Measurements from ENCODE around the gene DNALI1. TPM values are rescaled to one million over a fixed set of nuclear protein-coding genes. Genes with fewer than 3 reads are reported as not detected.

DNALI1 gene
- total and polyA plus RNA-seq, 10 of the 15 experiments (the other 5 are each of a cell fraction or from before 2014, with no cell fraction given), result 0.03 to 0.13 (median 0.05) TPM; not detected in 7

DNA sequence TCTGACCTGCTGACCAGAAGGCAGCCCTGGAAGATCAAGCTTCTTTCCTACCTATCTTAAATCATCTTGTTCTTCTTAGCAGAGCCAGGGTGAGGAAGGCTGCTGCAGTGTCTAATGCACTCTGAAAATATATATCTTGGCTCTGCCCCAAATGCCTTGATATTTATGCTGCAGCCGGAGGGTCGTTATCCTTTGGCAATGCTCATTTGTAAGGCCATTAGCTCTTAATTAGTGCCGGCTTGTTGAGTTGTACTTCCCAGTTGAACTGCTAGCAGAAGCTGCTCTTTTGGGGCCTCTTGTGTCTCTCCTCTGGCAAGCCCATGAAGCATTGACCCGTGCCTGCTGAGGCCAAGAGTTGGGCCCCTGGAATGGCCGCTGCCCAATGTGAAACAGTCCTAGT lies 43.2 kb downstream of the DNALI1 start:
- no peaks in the 10 kb centered on the region for H4K20me1 ChIP-seq (ENCODE audit: control insufficient read depth, insufficient read depth)
- no peak overlapping the region for H3K4me2 ChIP-seq (ENCODE audit: control insufficient read depth, insufficient read depth)
- in situ Hi-C loops (cut with MboI) (loop anchor here (25.0 kb wide), 1 partner anchor 387 kb away; the partner anchor contains the start of gene SF3A3), intact Hi-C loops (cut with micrococcal nuclease; ENCODE audit: unreplicated experiment) (loop anchor here (5.0 kb wide), 1 partner anchor 128 kb away; the partner anchor contains the start of gene ZC3H12A)
- H3K9ac ChIP-seq (ENCODE audit: control insufficient read depth, insufficient read depth, low read length), result no peak overlapping the region
- peaks cover 8% of the 10 kb centered on the region for H3K79me2 ChIP-seq (ENCODE audit: control insufficient read depth, insufficient read depth, low read length)
- H2AFZ ChIP-seq (ENCODE audit: control insufficient read depth, low read depth, low read length), result no peak overlapping the region
- no peaks in the 10 kb centered on the region for H3K27me3 ChIP-seq (replicated peaks in 1 of 2; ENCODE audit: control insufficient read depth in 2 of 2, insufficient read depth in 2 of 2, low read length in 1 of 2)
- SMC1A ChIA-PET (ENCODE audit: uncharacterized antibody, unreplicated experiment), result interaction anchor here (14.3 kb wide), 1 partner anchor 80 kb away, joined by 245 read pairs; no protein-coding TSS in a partner anchor
- no TSS peak for BruUV-seq (replicated peaks)
- no peak for FAIRE-seq
- H3K9me3 ChIP-seq (replicated peaks; ENCODE audit: control insufficient read depth, insufficient read depth, low read length), result no peaks in the 10 kb centered on the region
- H3K4me1 ChIP-seq (ENCODE audit: control insufficient read depth, insufficient read depth, low read length), result no peaks in the 10 kb centered on the region
- no peaks in the 10 kb centered on the region for H3K36me3 ChIP-seq (ENCODE audit: control insufficient read depth in 2 of 2, insufficient read depth in 2 of 2, low read length in 1 of 2)
- RAD21 ChIA-PET (ENCODE audit: unreplicated experiment), result interaction anchor here (1.6 to 7.9 kb wide), 2 partner anchors 83 to 89 kb away, joined by 3 to 105 read pairs; no protein-coding TSS in a partner anchor
- POLR2A ChIA-PET, result no interaction called here
- no peak for DNase-seq (ENCODE audit: low read depth, low spot score)
- CTCF ChIA-PET, result interaction anchor here (1.1 to 17.5 kb wide), 2 partner anchors 83 to 94 kb away, joined by 3 to 521 read pairs; partner anchors contain the start of gene CDCA8
- H3K4me3 ChIP-seq, result no peak overlapping the region
- H3K27ac ChIP-seq (ENCODE audit: control insufficient read depth, insufficient read depth), result no peak overlapping the region
- 62% methylated on average over 5 of the region's 5 CpGs for WGBS (ENCODE audit: insufficient coverage, insufficient replicate concordance, low lambda C conversion rate, missing lambda C conversion rate)
- no peak for ATAC-seq
- TF ChIP-seq CBX3 (IDR thresholded peaks at IDR 0.05; ENCODE audit: borderline replicate concordance, low read depth) (no peak), STAT1 (conservative IDR thresholded peaks at IDR 0.05) (no peak), ZNF384 (IDR thresholded peaks at IDR 0.05; ENCODE audit: borderline replicate concordance, low read depth, low read length) (no peak), HDAC2 (IDR thresholded peaks at IDR 0.05) (no peak), RELA (IDR thresholded peaks at IDR 0.05; ENCODE audit: borderline replicate concordance, partially characterized antibody) (no peak), KDM1A (IDR thresholded peaks at IDR 0.05; ENCODE audit: borderline replicate concordance) (no peak), CREM (IDR thresholded peaks at IDR 0.05; ENCODE audit: low read depth) (no peak), YY1 (IDR thresholded peaks at IDR 0.05; ENCODE audit: low read depth, low read length) (no peak), PML (IDR thresholded peaks at IDR 0.05; ENCODE audit: low read length) (no peak)
- TF ChIP-seq, protein P1, sequence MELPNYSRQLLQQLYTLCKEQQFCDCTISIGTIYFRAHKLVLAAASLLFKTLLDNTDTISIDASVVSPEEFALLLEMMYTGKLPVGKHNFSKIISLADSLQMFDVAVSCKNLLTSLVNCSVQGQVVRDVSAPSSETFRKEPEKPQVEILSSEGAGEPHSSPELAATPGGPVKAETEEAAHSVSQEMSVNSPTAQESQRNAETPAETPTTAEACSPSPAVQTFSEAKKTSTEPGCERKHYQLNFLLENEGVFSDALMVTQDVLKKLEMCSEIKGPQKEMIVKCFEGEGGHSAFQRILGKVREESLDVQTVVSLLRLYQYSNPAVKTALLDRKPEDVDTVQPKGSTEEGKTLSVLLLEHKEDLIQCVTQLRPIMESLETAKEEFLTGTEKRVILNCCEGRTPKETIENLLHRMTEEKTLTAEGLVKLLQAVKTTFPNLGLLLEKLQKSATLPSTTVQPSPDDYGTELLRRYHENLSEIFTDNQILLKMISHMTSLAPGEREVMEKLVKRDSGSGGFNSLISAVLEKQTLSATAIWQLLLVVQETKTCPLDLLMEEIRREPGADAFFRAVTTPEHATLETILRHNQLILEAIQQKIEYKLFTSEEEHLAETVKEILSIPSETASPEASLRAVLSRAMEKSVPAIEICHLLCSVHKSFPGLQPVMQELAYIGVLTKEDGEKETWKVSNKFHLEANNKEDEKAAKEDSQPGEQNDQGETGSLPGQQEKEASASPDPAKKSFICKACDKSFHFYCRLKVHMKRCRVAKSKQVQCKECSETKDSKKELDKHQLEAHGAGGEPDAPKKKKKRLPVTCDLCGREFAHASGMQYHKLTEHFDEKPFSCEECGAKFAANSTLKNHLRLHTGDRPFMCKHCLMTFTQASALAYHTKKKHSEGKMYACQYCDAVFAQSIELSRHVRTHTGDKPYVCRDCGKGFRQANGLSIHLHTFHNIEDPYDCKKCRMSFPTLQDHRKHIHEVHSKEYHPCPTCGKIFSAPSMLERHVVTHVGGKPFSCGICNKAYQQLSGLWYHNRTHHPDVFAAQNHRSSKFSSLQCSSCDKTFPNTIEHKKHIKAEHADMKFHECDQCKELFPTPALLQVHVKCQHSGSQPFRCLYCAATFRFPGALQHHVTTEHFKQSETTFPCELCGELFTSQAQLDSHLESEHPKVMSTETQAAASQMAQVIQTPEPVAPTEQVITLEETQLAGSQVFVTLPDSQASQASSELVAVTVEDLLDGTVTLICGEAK (IDR thresholded peaks at IDR 0.05; ENCODE audit: borderline replicate concordance), result no peak
- TF ChIP-seq, protein P2, sequence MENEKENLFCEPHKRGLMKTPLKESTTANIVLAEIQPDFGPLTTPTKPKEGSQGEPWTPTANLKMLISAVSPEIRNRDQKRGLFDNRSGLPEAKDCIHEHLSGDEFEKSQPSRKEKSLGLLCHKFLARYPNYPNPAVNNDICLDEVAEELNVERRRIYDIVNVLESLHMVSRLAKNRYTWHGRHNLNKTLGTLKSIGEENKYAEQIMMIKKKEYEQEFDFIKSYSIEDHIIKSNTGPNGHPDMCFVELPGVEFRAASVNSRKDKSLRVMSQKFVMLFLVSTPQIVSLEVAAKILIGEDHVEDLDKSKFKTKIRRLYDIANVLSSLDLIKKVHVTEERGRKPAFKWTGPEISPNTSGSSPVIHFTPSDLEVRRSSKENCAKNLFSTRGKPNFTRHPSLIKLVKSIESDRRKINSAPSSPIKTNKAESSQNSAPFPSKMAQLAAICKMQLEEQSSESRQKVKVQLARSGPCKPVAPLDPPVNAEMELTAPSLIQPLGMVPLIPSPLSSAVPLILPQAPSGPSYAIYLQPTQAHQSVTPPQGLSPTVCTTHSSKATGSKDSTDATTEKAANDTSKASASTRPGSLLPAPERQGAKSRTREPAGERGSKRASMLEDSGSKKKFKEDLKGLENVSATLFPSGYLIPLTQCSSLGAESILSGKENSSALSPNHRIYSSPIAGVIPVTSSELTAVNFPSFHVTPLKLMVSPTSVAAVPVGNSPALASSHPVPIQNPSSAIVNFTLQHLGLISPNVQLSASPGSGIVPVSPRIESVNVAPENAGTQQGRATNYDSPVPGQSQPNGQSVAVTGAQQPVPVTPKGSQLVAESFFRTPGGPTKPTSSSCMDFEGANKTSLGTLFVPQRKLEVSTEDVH (IDR thresholded peaks at IDR 0.05; ENCODE audit: low read depth, partially characterized antibody), result no peak
- TF ChIP-seq, protein P3, sequence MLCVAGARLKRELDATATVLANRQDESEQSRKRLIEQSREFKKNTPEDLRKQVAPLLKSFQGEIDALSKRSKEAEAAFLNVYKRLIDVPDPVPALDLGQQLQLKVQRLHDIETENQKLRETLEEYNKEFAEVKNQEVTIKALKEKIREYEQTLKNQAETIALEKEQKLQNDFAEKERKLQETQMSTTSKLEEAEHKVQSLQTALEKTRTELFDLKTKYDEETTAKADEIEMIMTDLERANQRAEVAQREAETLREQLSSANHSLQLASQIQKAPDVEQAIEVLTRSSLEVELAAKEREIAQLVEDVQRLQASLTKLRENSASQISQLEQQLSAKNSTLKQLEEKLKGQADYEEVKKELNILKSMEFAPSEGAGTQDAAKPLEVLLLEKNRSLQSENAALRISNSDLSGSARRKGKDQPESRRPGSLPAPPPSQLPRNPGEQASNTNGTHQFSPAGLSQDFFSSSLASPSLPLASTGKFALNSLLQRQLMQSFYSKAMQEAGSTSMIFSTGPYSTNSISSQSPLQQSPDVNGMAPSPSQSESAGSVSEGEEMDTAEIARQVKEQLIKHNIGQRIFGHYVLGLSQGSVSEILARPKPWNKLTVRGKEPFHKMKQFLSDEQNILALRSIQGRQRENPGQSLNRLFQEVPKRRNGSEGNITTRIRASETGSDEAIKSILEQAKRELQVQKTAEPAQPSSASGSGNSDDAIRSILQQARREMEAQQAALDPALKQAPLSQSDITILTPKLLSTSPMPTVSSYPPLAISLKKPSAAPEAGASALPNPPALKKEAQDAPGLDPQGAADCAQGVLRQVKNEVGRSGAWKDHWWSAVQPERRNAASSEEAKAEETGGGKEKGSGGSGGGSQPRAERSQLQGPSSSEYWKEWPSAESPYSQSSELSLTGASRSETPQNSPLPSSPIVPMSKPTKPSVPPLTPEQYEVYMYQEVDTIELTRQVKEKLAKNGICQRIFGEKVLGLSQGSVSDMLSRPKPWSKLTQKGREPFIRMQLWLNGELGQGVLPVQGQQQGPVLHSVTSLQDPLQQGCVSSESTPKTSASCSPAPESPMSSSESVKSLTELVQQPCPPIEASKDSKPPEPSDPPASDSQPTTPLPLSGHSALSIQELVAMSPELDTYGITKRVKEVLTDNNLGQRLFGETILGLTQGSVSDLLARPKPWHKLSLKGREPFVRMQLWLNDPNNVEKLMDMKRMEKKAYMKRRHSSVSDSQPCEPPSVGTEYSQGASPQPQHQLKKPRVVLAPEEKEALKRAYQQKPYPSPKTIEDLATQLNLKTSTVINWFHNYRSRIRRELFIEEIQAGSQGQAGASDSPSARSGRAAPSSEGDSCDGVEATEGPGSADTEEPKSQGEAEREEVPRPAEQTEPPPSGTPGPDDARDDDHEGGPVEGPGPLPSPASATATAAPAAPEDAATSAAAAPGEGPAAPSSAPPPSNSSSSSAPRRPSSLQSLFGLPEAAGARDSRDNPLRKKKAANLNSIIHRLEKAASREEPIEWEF (IDR thresholded peaks at IDR 0.05; ENCODE audit: insufficient replicate concordance, low read depth, low read length), result no peak
